ENCODE measurements around the gene SKAP2. TPM values are rescaled to one million over a fixed set of nuclear protein-coding genes. Genes with fewer than 3 reads are reported as not detected.
A peak's percentile ranks its signal among the peaks of the same experiment; 100 is the strongest.

Gene SKAP2
- total RNA-seq, 4 donors from 2014 or later, result 19.3 to 25.2 (median 21.4) TPM

DNA sequence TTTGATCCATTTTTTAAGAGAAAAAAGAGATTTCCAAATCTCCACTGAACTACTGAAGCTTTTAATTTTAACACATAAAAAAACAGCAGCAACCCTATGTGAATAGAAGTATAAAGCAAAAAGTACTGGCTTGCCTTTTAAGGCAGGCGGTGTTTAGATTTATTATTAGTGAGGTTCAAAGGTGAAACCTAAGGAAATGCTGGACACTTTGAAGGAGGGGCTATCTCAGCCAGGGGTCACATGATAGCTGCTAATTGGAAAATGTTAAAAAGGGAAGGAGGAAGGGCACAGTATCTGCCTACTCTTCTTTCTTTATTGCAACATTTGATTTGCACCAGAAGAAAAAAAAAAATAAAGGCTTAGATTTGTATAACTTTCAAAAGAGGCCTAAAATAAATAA lies 183.8 kb downstream of the SKAP2 start:
- Histone ChIP-seq H3K36me3 (no peaks in the 10 kb centered on the region), H3K4me1 (peaks cover 0 to 1% (median 0%) of the 10 kb centered on the region in 3 donors), H3K9me3 (no peaks in the 10 kb centered on the region), H3K27ac (no peak overlapping the region), H3K27me3 (peaks cover 0 to 13% (median 0%) of the 10 kb centered on the region in 4 donors), H3K4me3 (no peak overlapping the region)
- no peak for DNase-seq
- 84 to 95% methylated on average over 1 of the region's 1 CpG for WGBS, 2 donors
- intact Hi-C loops (cut with DNase I), result no loop called here
- TF ChIP-seq, protein P1, sequence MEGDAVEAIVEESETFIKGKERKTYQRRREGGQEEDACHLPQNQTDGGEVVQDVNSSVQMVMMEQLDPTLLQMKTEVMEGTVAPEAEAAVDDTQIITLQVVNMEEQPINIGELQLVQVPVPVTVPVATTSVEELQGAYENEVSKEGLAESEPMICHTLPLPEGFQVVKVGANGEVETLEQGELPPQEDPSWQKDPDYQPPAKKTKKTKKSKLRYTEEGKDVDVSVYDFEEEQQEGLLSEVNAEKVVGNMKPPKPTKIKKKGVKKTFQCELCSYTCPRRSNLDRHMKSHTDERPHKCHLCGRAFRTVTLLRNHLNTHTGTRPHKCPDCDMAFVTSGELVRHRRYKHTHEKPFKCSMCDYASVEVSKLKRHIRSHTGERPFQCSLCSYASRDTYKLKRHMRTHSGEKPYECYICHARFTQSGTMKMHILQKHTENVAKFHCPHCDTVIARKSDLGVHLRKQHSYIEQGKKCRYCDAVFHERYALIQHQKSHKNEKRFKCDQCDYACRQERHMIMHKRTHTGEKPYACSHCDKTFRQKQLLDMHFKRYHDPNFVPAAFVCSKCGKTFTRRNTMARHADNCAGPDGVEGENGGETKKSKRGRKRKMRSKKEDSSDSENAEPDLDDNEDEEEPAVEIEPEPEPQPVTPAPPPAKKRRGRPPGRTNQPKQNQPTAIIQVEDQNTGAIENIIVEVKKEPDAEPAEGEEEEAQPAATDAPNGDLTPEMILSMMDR (IDR thresholded peaks at IDR 0.05), result no peak
- no peak for TF ChIP-seq POLR2A (IDR thresholded peaks at IDR 0.05)

DNA sequence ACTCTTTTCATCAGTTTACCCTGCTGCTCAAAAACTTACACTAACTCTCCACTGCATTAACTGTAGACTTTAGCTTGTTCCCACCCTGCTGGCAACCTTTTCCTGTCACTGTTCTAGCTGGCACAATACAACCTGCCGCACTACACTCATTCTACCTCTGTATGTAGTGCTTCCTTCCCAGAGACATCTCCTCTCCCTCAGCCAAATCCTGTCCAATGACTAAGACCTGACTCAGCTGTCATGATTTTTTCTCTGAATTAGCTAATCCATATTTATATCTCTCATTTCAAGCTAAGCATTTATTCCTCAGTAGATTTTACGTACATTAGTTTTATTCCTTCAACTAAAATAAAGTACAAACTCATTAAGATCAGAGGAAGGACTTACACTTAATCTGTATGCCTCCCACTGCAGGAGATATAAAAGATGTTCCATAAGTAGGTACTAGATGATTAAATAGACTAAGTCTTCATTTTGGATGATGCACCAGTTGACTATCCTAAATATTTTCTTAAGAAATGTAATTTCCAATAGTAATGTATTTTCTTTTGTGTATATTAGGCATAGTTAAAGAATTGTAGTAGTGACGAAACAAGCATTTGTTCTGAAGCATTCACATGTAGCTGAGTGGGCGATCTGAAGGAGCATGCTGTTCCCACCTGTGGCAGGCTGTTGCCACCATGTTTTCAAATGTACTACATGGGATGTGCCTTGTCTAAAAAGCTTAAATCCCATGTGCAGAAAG lies 189.1 kb downstream of the SKAP2 start:
- TF ChIP-seq, protein P1 (IDR thresholded peaks at IDR 0.05), result peak in 1 of 6 experiments; percentile 7
- TF ChIP-seq POLR2A (IDR thresholded peaks at IDR 0.05), result no peak
- Histone ChIP-seq H3K27ac (no peak overlapping the region), H3K27me3 (peaks cover 0 to 3% (median 0%) of the 10 kb centered on the region in 4 donors), H3K4me1 (peaks cover 0 to 13% (median 0%) of the 10 kb centered on the region in 3 donors), H3K36me3 (no peaks in the 10 kb centered on the region), H3K9me3 (no peaks in the 10 kb centered on the region), H3K4me3 (no peak overlapping the region)
- 60 to 71% methylated on average over 4 of the region's 4 CpGs for WGBS, 2 donors
- intact Hi-C loops (cut with DNase I), result no loop called here
- no peak for DNase-seq

DNA sequence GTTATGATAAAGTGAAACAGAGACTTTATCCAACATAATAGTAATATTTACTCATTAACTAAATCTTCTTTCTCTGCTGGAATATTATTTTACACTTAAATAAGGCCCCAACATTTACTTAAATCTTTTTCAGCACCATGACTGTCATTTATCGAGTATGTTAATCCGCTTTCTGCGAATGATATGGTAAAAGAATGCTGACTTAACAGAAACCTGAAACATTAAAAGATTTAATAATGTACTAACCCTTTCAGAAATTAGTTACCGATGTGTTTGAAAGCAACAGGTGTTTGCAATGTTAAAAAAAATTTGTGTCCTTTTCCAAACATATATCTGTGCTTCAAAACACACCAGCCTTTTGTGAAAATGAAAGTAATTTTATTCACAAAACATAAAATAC lies 190.5 kb downstream of the SKAP2 start:
- Histone ChIP-seq H3K9me3 (no peaks in the 10 kb centered on the region), H3K27ac (no peak overlapping the region), H3K27me3 (peaks cover 0 to 4% (median 0%) of the 10 kb centered on the region in 4 donors), H3K4me1 (peaks cover 0 to 13% (median 0%) of the 10 kb centered on the region in 3 donors), H3K36me3 (no peaks in the 10 kb centered on the region), H3K4me3 (no peak overlapping the region)
- WGBS, 2 donors, result 83 to 91% methylated on average over 4 of the region's 4 CpGs
- intact Hi-C loops (cut with DNase I), result no loop called here
- no peak for DNase-seq
- TF ChIP-seq POLR2A (IDR thresholded peaks at IDR 0.05), result no peak
- TF ChIP-seq, protein P1 (IDR thresholded peaks at IDR 0.05), result no peak

DNA sequence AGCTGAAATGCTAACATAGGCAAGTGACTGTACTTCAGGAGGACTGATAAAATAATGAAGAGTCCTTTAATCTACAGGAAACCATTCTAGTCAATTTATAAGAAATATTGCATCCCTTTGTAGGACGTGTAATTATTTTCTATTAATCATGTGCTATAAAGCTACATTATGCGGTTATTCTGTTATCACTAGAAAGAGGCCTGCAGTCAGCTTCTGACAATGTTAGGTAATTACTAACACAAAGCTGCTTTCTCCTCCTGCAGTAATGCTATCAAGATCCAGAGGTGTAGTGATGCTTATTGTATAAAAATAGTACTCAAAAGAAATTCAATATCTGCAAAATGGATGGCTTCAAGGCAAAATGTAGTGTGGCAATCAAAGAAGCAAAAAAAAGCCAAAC lies 191.1 kb downstream of the SKAP2 start:
- no peak overlapping the region for H3K4me3 ChIP-seq
- intact Hi-C loops (cut with DNase I), result no loop called here
- H3K9me3 ChIP-seq, result no peaks in the 10 kb centered on the region
- 72 to 87% methylated on average over 2 of the region's 2 CpGs for WGBS, 2 donors
- no peaks in the 10 kb centered on the region for H3K36me3 ChIP-seq
- peaks cover 0 to 13% (median 0%) of the 10 kb centered on the region in 3 donors for H3K4me1 ChIP-seq
- TF ChIP-seq, protein P1 (IDR thresholded peaks at IDR 0.05), result no peak
- no peak for TF ChIP-seq POLR2A (IDR thresholded peaks at IDR 0.05)
- H3K27me3 ChIP-seq, result peaks cover 0 to 10% (median 0%) of the 10 kb centered on the region in 4 donors
- no peak for DNase-seq
- H3K27ac ChIP-seq, result no peak overlapping the region

DNA sequence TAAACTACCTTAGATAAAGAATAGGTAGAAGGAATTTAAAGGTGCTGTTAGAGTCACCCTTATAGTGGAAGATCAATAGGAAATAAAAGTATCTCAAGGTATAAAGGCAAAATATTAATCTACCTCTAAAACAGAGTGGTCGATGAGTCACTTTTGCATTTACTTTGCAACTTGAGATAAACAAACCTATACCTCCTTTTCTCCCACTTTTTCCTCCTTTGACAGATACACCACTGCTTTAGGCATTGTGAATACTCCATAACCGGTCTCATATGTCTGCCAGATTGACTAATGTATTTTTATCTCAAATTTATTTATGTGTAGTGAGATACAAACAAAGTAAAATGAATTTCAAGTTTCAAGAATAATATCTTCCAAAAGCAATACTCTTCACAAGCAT lies 193.5 kb downstream of the SKAP2 start:
- H3K4me3 ChIP-seq, result no peak overlapping the region
- peaks cover 0 to 10% (median 0%) of the 10 kb centered on the region in 4 donors for H3K27me3 ChIP-seq
- no peaks in the 10 kb centered on the region for H3K9me3 ChIP-seq
- TF ChIP-seq POLR2A (IDR thresholded peaks at IDR 0.05), result no peak
- TF ChIP-seq, protein P1 (IDR thresholded peaks at IDR 0.05), result no peak
- DNase-seq, result no peak
- intact Hi-C loops (cut with DNase I), result no loop called here
- 66 to 89% methylated on average over 2 of the region's 2 CpGs for WGBS, 2 donors
- no peaks in the 10 kb centered on the region for H3K36me3 ChIP-seq
- H3K4me1 ChIP-seq, result peaks cover 0 to 13% (median 0%) of the 10 kb centered on the region in 3 donors
- no peak overlapping the region for H3K27ac ChIP-seq
